Ishikawa (cell line): ENCODE measurements around the gene UPK3A.

Experiments
- CREB1 ChIP-seq: IDR thresholded peaks from 2 replicates; pipeline ENCODE4 v1.6.1; 2012; ENCODE audit warnings: low read depth
- FOXM1 ChIP-seq: IDR thresholded peaks from 2 replicates; pipeline ENCODE4 v1.6.1; 2012; ENCODE audit warnings: low read depth, borderline replicate concordance

DNA sequence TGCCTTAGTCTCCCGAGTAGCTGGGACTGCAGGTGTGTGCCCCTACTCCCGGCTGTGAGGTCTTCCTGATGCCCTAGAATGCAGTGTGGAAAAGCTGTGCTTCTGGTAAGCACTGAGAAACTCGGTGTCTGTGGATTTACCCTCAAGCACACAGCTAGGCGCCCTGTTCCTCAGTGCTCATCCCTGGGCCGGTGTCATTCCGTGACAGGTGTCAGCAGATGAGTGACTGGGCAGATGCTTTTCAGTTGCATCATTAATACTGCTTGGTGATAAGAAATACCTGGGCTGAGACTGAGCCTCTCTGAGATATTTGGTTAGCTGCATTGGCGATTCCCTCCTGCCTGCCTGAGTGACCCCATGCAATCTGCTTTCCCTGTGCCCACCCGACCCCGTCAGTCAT, 46.7 kb downstream of the UPK3A start:
- TF ChIP-seq FOXM1 (no peak), CREB1 (no peak)
